A673 (cell line): ENCODE measurements around the gene PI4K2A. TPM values are rescaled to one million over a fixed set of nuclear protein-coding genes. Genes with fewer than 3 reads are reported as not detected.
A peak's percentile ranks its signal among the peaks of the same experiment; 100 is the strongest.

Experiments
- BruUV-seq: library from RNA; stranded (reverse); fragments of 400-500 nt; replicated peaks from 2 replicates; lab custom pipeline; 2021; lab: Mats Ljungman, UMichigan
- CTCF ChIA-PET: fragments of 300-600 bp; sonication (Branson Sonifier 250); formaldehyde crosslinking; loops from one replicate; lab custom pipeline; 2022; ENCODE audit warnings: antibody characterized with exemption; lab: Charles Lee
- POLR2A ChIA-PET: fragments of 300-600 bp; sonication (Branson Sonifier 250); formaldehyde crosslinking; loops from one replicate; lab custom pipeline; 2022; ENCODE audit warnings: antibody characterized with exemption; ENCODE audit not compliant: low non-redundant PET; lab: Charles Lee
- DNase-seq: peaks from one replicate; pipeline ENCODE4 v3.0.0-alpha.2; 2015; ENCODE audit warnings: low spot score
- H3K27ac ChIP-seq: fragments of 200-600 bp; sonication (generic); 2 replicates; pipeline ENCODE4 v1.5.1; 2016; ENCODE audit warnings: mixed run types, low read depth, mild to moderate bottlenecking, mixed read lengths, antibody characterized with exemption, low read length; ENCODE audit not compliant: poor library complexity, severe bottlenecking
- H3K27me3 ChIP-seq: fragments of 200-600 bp; sonication (generic); replicated peaks from 2 replicates; pipeline ENCODE4 v1.6.1; 2017; ENCODE audit warnings: mixed run types, low read depth, mild to moderate bottlenecking, mixed read lengths, antibody characterized with exemption, low read length; ENCODE audit not compliant: insufficient read depth, poor library complexity
- H3K36me3 ChIP-seq: fragments of 200-600 bp; sonication (generic); 2 replicates; pipeline ENCODE4 v1.6.1; 2016; ENCODE audit warnings: mixed run types, mild to moderate bottlenecking, mixed read lengths, antibody characterized with exemption, low read length; ENCODE audit not compliant: insufficient read depth, poor library complexity, severe bottlenecking
- H3K4me1 ChIP-seq: fragments of 200-600 bp; sonication (generic); 2 replicates; pipeline ENCODE4 v1.6.1; 2017; ENCODE audit warnings: mixed run types, mild to moderate bottlenecking, mixed read lengths, antibody characterized with exemption, low read length; ENCODE audit not compliant: insufficient read depth, poor library complexity, severe bottlenecking
- H3K4me3 ChIP-seq: fragments of 200-600 bp; sonication (generic); 2 replicates; pipeline ENCODE4 v1.5.1; 2016; ENCODE audit warnings: low read depth, mixed run types, mild to moderate bottlenecking, mixed read lengths, low read length; ENCODE audit not compliant: poor library complexity, severe bottlenecking
- H3K9me3 ChIP-seq: fragments of 200-600 bp; sonication (generic); 2 replicates; pipeline ENCODE4 v1.6.1; 2016; ENCODE audit warnings: mixed run types, low read depth, mild to moderate bottlenecking, mixed read lengths, antibody characterized with exemption, low read length; ENCODE audit not compliant: poor library complexity, severe bottlenecking
- CTCF ChIP-seq: fragments of 300-800, 200-600 bp; sonication (generic); conservative IDR thresholded peaks from 2 replicates; pipeline ENCODE4 v1.5.1; 2017; ENCODE audit warnings: low read depth, mild to moderate bottlenecking, antibody characterized with exemption, low read length, moderate library complexity, mixed read lengths
- EZH2 ChIP-seq: fragments of 200-600 bp; sonication (generic); IDR thresholded peaks from 2 replicates; pipeline ENCODE4 v1.6.1; 2017; ENCODE audit warnings: borderline replicate concordance, low read depth, mild to moderate bottlenecking, mixed read lengths, antibody characterized with exemption, low read length; ENCODE audit not compliant: poor library complexity, severe bottlenecking
- intact Hi-C: fragments of 100-400 bp; cut with micrococcal nuclease; formaldehyde crosslinking; loops from one replicate; pipeline ENCODE4 v1.10.0; 2022; ENCODE audit not compliant: unreplicated experiment
- total RNA-seq: library from RNA; stranded (reverse); gene quantifications from 2 replicates; pipeline ENCODE4 v1.2.3, GENCODE V29; 2021

The PI4K2A gene
- total RNA-seq, 1 experiment from 2014 or later, result 23.6 TPM

- ChIA-PET CTCF (no interaction called here), POLR2A (no interaction called here)
- intact Hi-C loops, result no loop called here
Observed at GRCh38 chr10:97719602-97720001, 79.1 kb downstream of the PI4K2A start.

GRCh38 chr10:97721871-97722780 lies 81.7 kb downstream of the PI4K2A start:
- POLR2A ChIA-PET, result no interaction called here
- no TSS peak for BruUV-seq
- no peak overlapping the region for H3K4me3 ChIP-seq
- CTCF ChIA-PET, result no interaction called here
- H3K9me3 ChIP-seq, result no peaks in the 10 kb centered on the region
- H3K27me3 ChIP-seq, result no peaks in the 10 kb centered on the region
- H3K4me1 ChIP-seq, result peaks cover 15% of the 10 kb centered on the region
- intact Hi-C loops, result no loop called here
- no peak for TF ChIP-seq EZH2
- TF ChIP-seq CTCF, result no peak
- peaks cover 6% of the 10 kb centered on the region for H3K36me3 ChIP-seq
- H3K27ac ChIP-seq, result no peak overlapping the region
- DNase-seq, result no peak

More at GRCh38 chr10:97719602-97720001, 79.1 kb downstream of the PI4K2A start:
- no peak for TF ChIP-seq EZH2
- TF ChIP-seq CTCF, result no peak
- peak overlapping the region; percentile 13 for H3K27ac ChIP-seq
- H3K9me3 ChIP-seq, result no peaks in the 10 kb centered on the region
- peaks cover 12% of the 10 kb centered on the region for H3K36me3 ChIP-seq
- H3K4me3 ChIP-seq, result no peak overlapping the region
- H3K27me3 ChIP-seq, result no peaks in the 10 kb centered on the region
- BruUV-seq, result no TSS peak
- no peak for DNase-seq
- H3K4me1 ChIP-seq, result peaks cover 27% of the 10 kb centered on the region

- TF ChIP-seq CTCF (no peak), EZH2 (no peak)
- POLR2A ChIA-PET, result no interaction called here
- Histone ChIP-seq H3K4me1 (peaks cover 15% of the 10 kb centered on the region), H3K9me3 (no peaks in the 10 kb centered on the region), H3K4me3 (no peak overlapping the region), H3K36me3 (no peaks in the 10 kb centered on the region), H3K27ac (no peak overlapping the region), H3K27me3 (no peaks in the 10 kb centered on the region)
- BruUV-seq, result no TSS peak
- DNase-seq, result no peak
- CTCF ChIA-PET, result interaction anchor here (0.9 kb wide), 1 partner anchor 14 kb away, joined by 3 read pairs; no protein-coding TSS in a partner anchor
- intact Hi-C loops, result no loop called here
Observed at GRCh38 chr10:97723001-97723400, 82.5 kb downstream of the PI4K2A start.
